ENCODE data around the gene GSTM2. TPM values are rescaled to one million over a fixed set of nuclear protein-coding genes. Genes with fewer than 3 reads are reported as not detected.
"Not testable (repeated sequence)": the region's sequence is repeated elsewhere in the genome, so short reads cannot be mapped to it uniquely, and the experiment has no call there.

Gene GSTM2
- total RNA-seq, 1 experiment from 2014 or later, result 2.5 TPM

DNA sequence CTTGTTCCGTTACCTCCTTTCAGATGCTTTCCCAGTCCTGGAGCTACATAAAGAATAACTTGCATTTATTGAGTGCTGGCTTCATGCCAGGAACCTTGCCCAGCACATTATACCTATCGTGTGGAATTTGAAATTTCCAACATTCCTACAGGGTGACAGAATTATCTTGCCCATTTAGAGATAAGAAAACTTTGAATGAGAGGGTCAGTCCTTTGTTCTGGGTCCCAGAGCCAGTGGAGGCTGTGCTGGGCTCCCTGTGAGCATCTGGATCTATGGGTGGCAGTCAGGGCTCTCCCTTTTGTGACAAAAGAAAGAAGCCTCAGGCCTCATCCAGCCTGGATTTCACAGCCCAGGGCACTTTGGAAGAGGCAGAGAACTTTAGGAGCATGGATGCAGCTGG lies 8.7 kb upstream of the GSTM2 start:
- BruUV-seq (replicated peaks), result no TSS peak
- Mint-ChIP-seq H3K27ac (ENCODE audit: unreplicated experiment) (no peak overlapping the region), H3K36me3 (ENCODE audit: insufficient read depth, unreplicated experiment) (peaks cover 25% of the 10 kb centered on the region), H3K4me1 (ENCODE audit: low read depth, unreplicated experiment) (peaks cover 32% of the 10 kb centered on the region), H3K9me3 (ENCODE audit: low read depth, unreplicated experiment) (no peaks in the 10 kb centered on the region), H3K4me3 (ENCODE audit: low read depth, unreplicated experiment) (no peak overlapping the region), H3K27me3 (ENCODE audit: unreplicated experiment) (no peaks in the 10 kb centered on the region)
- intact Hi-C loops (cut with micrococcal nuclease; ENCODE audit: unreplicated experiment), result no loop called here
- peak; percentile 45 for DNase-seq
- CTCF ChIA-PET, result no interaction called here
- TF ChIP-seq, protein P1, sequence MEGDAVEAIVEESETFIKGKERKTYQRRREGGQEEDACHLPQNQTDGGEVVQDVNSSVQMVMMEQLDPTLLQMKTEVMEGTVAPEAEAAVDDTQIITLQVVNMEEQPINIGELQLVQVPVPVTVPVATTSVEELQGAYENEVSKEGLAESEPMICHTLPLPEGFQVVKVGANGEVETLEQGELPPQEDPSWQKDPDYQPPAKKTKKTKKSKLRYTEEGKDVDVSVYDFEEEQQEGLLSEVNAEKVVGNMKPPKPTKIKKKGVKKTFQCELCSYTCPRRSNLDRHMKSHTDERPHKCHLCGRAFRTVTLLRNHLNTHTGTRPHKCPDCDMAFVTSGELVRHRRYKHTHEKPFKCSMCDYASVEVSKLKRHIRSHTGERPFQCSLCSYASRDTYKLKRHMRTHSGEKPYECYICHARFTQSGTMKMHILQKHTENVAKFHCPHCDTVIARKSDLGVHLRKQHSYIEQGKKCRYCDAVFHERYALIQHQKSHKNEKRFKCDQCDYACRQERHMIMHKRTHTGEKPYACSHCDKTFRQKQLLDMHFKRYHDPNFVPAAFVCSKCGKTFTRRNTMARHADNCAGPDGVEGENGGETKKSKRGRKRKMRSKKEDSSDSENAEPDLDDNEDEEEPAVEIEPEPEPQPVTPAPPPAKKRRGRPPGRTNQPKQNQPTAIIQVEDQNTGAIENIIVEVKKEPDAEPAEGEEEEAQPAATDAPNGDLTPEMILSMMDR (IDR thresholded peaks at IDR 0.05; ENCODE audit: unreplicated experiment), result no peak

DNA sequence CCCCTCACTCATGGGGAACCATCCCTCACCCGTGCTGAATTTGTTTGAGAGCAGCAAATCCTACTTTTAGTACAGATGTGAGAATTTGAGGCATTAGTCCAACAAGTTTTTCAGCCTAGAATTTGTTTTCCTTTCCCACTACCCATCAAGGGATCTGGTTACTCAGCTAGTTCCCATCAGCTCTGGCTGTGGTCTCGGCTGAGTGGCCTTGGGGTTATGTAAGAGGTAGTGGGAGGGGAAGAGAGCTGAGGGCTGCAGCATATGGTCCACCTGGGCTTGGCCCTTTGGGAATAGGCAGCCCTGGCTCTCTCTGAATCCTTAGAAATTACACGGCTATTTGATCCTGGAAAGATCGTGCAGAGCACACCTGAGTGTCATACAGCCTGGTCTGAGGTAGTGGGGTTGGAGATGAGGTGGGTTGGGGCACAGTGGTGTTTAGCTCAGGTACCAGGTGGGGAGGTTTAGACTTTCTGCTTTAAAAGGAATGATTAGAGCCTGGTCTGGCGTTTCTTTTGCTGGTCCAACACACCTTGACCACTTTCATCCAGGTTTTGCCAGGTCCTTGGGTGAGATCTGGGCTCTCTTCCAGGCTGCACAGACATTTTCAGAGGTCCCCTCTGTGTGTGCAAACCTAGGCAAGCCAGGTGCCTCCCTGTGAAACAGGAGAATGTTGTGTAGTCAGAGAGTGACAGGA lies 7.7 kb upstream of the GSTM2 start:
- CTCF ChIA-PET, result no interaction called here
- Mint-ChIP-seq H3K36me3 (ENCODE audit: insufficient read depth, unreplicated experiment) (peaks cover 19% of the 10 kb centered on the region), H3K27ac (ENCODE audit: unreplicated experiment) (no peak overlapping the region), H3K4me1 (ENCODE audit: low read depth, unreplicated experiment) (peaks cover 25% of the 10 kb centered on the region), H3K4me3 (ENCODE audit: low read depth, unreplicated experiment) (no peak overlapping the region), H3K9me3 (ENCODE audit: low read depth, unreplicated experiment) (no peaks in the 10 kb centered on the region), H3K27me3 (ENCODE audit: unreplicated experiment) (no peaks in the 10 kb centered on the region)
- TF ChIP-seq, protein P1 (IDR thresholded peaks at IDR 0.05; ENCODE audit: unreplicated experiment), result no peak
- intact Hi-C loops (cut with micrococcal nuclease; ENCODE audit: unreplicated experiment), result no loop called here
- no TSS peak for BruUV-seq (replicated peaks)
- no peak for DNase-seq

DNA sequence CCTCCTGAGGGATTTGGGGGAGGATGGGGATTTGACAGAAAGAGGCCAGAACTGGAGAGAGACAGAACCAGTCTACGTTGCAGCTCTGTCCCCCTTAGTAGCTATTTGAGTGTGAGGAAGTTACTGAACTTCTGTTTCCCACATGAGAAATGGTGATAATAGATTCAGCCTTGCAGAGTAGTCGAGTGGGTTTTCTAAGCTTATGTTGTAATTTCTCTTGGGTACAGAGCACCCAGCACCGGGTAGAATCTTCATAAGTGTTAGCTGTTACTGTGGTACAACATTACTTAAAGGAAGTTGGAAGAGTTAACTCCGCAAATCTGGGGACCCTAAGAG lies 7.2 kb upstream of the GSTM2 start:
- DNase-seq; CTCF ChIA-PET; H3K4me3 Mint-ChIP-seq (ENCODE audit: low read depth, unreplicated experiment); H3K27me3 Mint-ChIP-seq (ENCODE audit: unreplicated experiment); H3K27ac Mint-ChIP-seq (ENCODE audit: unreplicated experiment); BruUV-seq (replicated peaks); H3K9me3 Mint-ChIP-seq (ENCODE audit: low read depth, unreplicated experiment); intact Hi-C loops (cut with micrococcal nuclease; ENCODE audit: unreplicated experiment): not testable (repeated sequence)
- H3K4me1 Mint-ChIP-seq (ENCODE audit: low read depth, unreplicated experiment), result peaks cover 24% of the 10 kb centered on the region
- H3K36me3 Mint-ChIP-seq (ENCODE audit: insufficient read depth, unreplicated experiment), result peaks cover 16% of the 10 kb centered on the region

GRCh38 chr1:109661391-109661790 lies 6.5 kb upstream of the GSTM2 start:
- intact Hi-C loops (cut with micrococcal nuclease; ENCODE audit: unreplicated experiment), result no loop called here
- Mint-ChIP-seq H3K27ac (ENCODE audit: unreplicated experiment) (no peak overlapping the region), H3K9me3 (ENCODE audit: low read depth, unreplicated experiment) (no peaks in the 10 kb centered on the region), H3K4me3 (ENCODE audit: low read depth, unreplicated experiment) (no peak overlapping the region), H3K4me1 (ENCODE audit: low read depth, unreplicated experiment) (peaks cover 24% of the 10 kb centered on the region), H3K27me3 (ENCODE audit: unreplicated experiment) (no peaks in the 10 kb centered on the region), H3K36me3 (ENCODE audit: insufficient read depth, unreplicated experiment) (peaks cover 9% of the 10 kb centered on the region)
- CTCF ChIA-PET, result no interaction called here
- no peak for DNase-seq
- TF ChIP-seq, protein P1 (IDR thresholded peaks at IDR 0.05; ENCODE audit: unreplicated experiment), result no peak
- no TSS peak for BruUV-seq (replicated peaks)

DNA sequence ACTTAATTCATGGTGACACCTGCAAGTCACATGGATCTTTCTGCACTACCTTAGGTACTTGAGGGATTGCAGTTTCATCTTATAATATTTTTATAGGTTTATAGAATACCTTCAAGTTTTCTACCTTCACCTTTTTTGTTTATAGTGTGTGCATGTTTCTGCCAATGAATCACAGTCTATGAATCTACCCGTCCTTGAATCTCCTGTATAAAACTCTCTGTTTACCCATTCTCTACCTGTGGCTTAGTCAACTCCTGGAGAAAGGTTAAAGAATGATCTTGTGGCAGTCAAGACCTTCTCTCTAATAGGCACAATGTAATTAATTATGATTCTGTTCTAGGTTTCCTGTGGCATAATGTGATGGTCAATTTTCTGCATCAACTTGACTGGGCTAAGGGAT lies 3.2 kb upstream of the GSTM2 start:
- Mint-ChIP-seq H3K27me3 (ENCODE audit: unreplicated experiment) (no peaks in the 10 kb centered on the region), H3K4me1 (ENCODE audit: low read depth, unreplicated experiment) (peaks cover 5% of the 10 kb centered on the region), H3K27ac (ENCODE audit: unreplicated experiment) (no peak overlapping the region), H3K4me3 (ENCODE audit: low read depth, unreplicated experiment) (no peak overlapping the region), H3K36me3 (ENCODE audit: insufficient read depth, unreplicated experiment) (no peaks in the 10 kb centered on the region), H3K9me3 (ENCODE audit: low read depth, unreplicated experiment) (no peaks in the 10 kb centered on the region)
- intact Hi-C loops (cut with micrococcal nuclease; ENCODE audit: unreplicated experiment), result no loop called here
- TF ChIP-seq, protein P1 (IDR thresholded peaks at IDR 0.05; ENCODE audit: unreplicated experiment), result no peak
- no TSS peak for BruUV-seq (replicated peaks)
- DNase-seq, result no peak
- CTCF ChIA-PET, result no interaction called here

All from Calu3 (cell line).